ENCODE data around the gene USP11. TPM values are rescaled to one million over a fixed set of nuclear protein-coding genes. Genes with fewer than 3 reads are reported as not detected.

Gene USP11
- total RNA-seq, 1 donor from 2014 or later, result 189 TPM

DNA sequence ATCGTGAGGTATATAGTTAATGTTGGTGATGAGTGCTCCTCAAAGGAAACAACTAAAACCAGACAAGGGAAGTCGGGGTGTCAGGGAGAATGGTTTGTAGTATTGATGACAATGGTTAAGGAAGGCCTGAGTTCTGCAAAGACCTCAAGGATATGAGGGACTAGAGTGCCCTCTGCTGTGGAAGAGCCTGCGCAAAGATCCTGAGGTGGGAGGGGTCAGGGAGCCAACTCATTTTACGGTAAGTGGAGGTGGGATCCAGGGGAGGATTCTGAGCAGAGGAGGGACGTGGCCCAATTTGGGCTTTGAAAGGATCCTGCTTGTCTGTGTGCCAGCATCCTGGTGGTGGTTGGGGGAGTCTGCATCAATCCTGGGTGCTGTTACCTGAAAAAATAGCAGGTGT lies 27.8 kb upstream of the USP11 start:
- no peaks in the 10 kb centered on the region for H3K4me1 Mint-ChIP-seq (ENCODE audit: unreplicated experiment)
- peaks cover 49% of the 10 kb centered on the region for H3K36me3 Mint-ChIP-seq
- TF ChIP-seq, protein P1, sequence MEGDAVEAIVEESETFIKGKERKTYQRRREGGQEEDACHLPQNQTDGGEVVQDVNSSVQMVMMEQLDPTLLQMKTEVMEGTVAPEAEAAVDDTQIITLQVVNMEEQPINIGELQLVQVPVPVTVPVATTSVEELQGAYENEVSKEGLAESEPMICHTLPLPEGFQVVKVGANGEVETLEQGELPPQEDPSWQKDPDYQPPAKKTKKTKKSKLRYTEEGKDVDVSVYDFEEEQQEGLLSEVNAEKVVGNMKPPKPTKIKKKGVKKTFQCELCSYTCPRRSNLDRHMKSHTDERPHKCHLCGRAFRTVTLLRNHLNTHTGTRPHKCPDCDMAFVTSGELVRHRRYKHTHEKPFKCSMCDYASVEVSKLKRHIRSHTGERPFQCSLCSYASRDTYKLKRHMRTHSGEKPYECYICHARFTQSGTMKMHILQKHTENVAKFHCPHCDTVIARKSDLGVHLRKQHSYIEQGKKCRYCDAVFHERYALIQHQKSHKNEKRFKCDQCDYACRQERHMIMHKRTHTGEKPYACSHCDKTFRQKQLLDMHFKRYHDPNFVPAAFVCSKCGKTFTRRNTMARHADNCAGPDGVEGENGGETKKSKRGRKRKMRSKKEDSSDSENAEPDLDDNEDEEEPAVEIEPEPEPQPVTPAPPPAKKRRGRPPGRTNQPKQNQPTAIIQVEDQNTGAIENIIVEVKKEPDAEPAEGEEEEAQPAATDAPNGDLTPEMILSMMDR (conservative IDR thresholded peaks at IDR 0.05), result no peak
- no peak overlapping the region for H3K27ac Mint-ChIP-seq
- no peak overlapping the region for H3K4me3 Mint-ChIP-seq
- H3K27me3 Mint-ChIP-seq, result no peaks in the 10 kb centered on the region
- no peaks in the 10 kb centered on the region for H3K9me3 Mint-ChIP-seq
- DNase-seq (ENCODE audit: extremely low spot score, unreplicated experiment), result no peak

DNA sequence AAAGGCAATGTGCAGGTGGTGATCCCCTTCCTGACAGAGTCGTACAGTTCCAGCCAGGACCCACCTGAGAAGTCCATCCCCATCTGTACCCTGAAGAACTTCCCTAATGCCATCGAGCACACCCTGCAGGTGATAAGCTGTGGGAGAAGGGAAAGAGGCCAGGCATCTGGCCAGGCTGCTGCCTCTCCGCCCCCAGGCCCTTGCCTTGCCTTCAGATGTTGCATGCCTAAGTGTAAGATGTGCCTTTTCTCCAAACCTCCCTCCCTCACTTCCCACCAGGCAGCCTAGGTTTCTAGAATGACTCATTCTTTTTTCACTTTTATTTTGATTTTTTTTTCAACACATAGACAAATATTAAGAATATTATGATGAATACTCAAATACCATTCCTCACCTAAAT lies 26.5 kb upstream of the USP11 start:
- H3K4me1 Mint-ChIP-seq (ENCODE audit: unreplicated experiment), result no peaks in the 10 kb centered on the region
- no peak for DNase-seq (ENCODE audit: extremely low spot score, unreplicated experiment)
- peaks cover 41% of the 10 kb centered on the region for H3K36me3 Mint-ChIP-seq
- TF ChIP-seq, protein P1 (conservative IDR thresholded peaks at IDR 0.05), result no peak
- no peaks in the 10 kb centered on the region for H3K27me3 Mint-ChIP-seq
- H3K9me3 Mint-ChIP-seq, result no peaks in the 10 kb centered on the region
- H3K27ac Mint-ChIP-seq, result no peak overlapping the region
- no peak overlapping the region for H3K4me3 Mint-ChIP-seq

DNA sequence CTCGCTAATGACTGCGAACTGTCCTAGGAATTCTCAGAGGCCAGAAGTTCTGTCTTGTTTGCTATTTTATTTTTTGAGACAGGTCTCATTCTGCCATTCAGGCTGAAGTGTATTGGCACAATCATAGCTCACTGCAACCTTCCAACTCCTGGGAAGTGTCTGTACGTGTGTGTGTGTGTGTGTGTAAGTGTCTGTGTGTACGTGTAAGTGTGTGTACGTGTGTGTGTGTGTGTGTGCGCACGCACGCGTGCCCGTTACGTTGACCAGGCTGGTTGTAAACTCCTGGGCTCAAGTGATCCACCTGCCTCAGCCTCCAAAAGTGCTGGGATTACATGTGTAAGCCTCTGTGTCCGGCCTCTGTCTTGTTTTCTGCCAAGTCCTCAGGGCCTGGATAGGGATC lies 24.7 kb upstream of the USP11 start:
- DNase-seq (ENCODE audit: extremely low spot score, unreplicated experiment), result no peak
- no peak overlapping the region for H3K27ac Mint-ChIP-seq
- peaks cover 46% of the 10 kb centered on the region for H3K36me3 Mint-ChIP-seq
- no peaks in the 10 kb centered on the region for H3K4me1 Mint-ChIP-seq (ENCODE audit: unreplicated experiment)
- no peaks in the 10 kb centered on the region for H3K9me3 Mint-ChIP-seq
- TF ChIP-seq, protein P1 (conservative IDR thresholded peaks at IDR 0.05), result no peak
- H3K27me3 Mint-ChIP-seq, result no peaks in the 10 kb centered on the region
- no peak overlapping the region for H3K4me3 Mint-ChIP-seq

DNA sequence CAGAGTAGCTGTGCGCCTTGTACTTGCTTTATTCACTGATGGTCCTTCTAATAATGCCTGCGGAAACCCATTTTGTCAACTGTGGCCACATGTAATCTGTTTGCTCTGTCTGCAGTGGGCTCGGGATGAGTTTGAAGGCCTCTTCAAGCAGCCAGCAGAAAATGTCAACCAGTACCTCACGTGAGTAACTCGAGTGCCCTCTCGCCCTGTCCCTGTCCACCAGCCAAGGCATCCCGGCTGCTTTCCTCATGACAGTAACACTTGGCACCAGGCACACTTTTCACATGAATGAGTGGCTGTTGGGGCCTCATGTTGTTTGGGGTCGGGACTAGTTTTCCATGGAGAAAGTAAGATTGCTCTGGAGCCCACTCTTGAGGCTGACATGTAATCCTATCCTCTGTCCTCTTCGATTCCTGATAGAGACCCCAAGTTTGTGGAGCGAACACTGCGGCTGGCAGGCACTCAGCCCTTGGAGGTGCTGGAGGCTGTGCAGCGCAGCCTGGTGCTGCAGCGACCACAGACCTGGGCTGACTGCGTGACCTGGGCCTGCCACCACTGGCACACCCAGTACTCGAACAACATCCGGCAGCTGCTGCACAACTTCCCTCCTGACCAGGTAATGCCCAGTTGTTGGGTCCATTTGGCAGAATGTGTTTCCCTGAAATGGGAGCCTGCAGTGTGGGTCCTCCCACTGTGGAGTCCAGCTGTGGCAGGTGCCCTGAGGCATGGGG lies 23.1 kb upstream of the USP11 start:
- H3K4me1 Mint-ChIP-seq (ENCODE audit: unreplicated experiment), result no peaks in the 10 kb centered on the region
- H3K36me3 Mint-ChIP-seq, result peaks cover 52% of the 10 kb centered on the region
- H3K9me3 Mint-ChIP-seq, result no peaks in the 10 kb centered on the region
- no peaks in the 10 kb centered on the region for H3K27me3 Mint-ChIP-seq
- no peak overlapping the region for H3K27ac Mint-ChIP-seq
- DNase-seq (ENCODE audit: extremely low spot score, unreplicated experiment), result no peak
- H3K4me3 Mint-ChIP-seq, result no peak overlapping the region
- TF ChIP-seq, protein P1 (conservative IDR thresholded peaks at IDR 0.05), result no peak

DNA sequence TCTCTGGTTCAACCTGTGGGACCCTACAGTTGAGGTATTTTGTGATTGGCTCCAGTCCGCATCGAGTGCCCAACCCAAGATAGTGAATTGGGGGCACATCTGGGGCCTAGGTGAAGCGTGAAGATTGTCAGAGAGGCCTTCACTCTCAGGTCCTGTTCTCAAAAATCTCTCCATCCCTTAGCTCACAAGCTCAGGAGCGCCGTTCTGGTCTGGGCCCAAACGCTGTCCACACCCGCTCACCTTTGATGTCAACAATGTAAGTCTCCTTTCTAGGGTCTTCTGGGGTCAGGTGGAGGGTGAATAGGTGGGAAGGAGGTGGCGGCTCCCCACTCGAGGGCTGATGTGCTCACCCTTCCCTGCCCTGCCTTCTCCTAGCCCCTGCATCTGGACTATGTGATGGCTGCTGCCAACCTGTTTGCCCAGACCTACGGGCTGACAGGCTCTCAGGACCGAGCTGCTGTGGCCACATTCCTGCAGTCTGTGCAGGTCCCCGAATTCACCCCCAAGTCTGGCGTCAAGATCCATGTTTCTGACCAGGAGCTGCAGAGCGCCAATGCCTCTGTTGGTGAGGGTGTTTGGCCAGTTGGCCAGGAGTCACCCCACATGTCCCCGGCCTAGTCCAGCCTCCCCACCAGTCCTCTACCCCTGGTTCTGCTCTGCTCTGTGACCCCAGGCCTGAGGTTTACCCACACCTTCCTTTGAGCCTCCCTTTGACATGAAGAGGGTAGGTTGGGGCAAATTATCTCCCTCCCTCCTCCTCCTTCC lies 22.0 kb upstream of the USP11 start:
- peaks cover 51% of the 10 kb centered on the region for H3K36me3 Mint-ChIP-seq
- H3K9me3 Mint-ChIP-seq, result no peaks in the 10 kb centered on the region
- H3K27me3 Mint-ChIP-seq, result no peaks in the 10 kb centered on the region
- H3K4me3 Mint-ChIP-seq, result no peak overlapping the region
- TF ChIP-seq, protein P1 (conservative IDR thresholded peaks at IDR 0.05), result no peak
- no peak overlapping the region for H3K27ac Mint-ChIP-seq
- DNase-seq (ENCODE audit: extremely low spot score, unreplicated experiment), result no peak
- no peaks in the 10 kb centered on the region for H3K4me1 Mint-ChIP-seq (ENCODE audit: unreplicated experiment)
